ENCODE data around the gene NRSN2.

- no peak for TF ChIP-seq CTCF (conservative IDR thresholded peaks at IDR 0.05; ENCODE audit: low read depth, low read length)
- no peak for TF ChIP-seq EZH2 (IDR thresholded peaks at IDR 0.05; ENCODE audit: borderline replicate concordance, low read depth, low read length, poor library complexity, severe bottlenecking)
These were observed 34.0 kb upstream of the NRSN2 start for GRCh38 chr20:312866-313265.
